Activated T-cell treated with anti-CD3 and anti-CD28 coated beads, Interleukin-2, amount 50 U/mL, for 72 hours (primary cell): ENCODE data around the gene LFNG. TPM values are rescaled to one million over a fixed set of nuclear protein-coding genes. Genes with fewer than 3 reads are reported as not detected.
A peak's percentile ranks its signal among the peaks of the same experiment; 100 is the strongest.
"Not testable (repeated sequence)": the region's sequence is repeated elsewhere in the genome, so short reads cannot be mapped to it uniquely, and the experiment has no call there.

ENCODE experiments used
- ATAC-seq, 2 donors: fragments of 150-1000 bp; cut with Tn5 transposase; replicated peaks in 1 of 2; 2 replicates each; pipeline ENCODE4 v1.10.0; 2021; ENCODE audit warnings: moderate library complexity in 2 of 2, mild to moderate bottlenecking in 1 of 2
- DNase-seq, 2 donors: peaks; one replicate each; pipeline ENCODE4 v3.0.0; 2021 to 2022; ENCODE audit warnings: mixed read lengths in 1 of 2
- H3K27ac Mint-ChIP-seq: one replicate; pipeline ENCODE4 v1.8.0; 2022; ENCODE audit warnings: mild to moderate bottlenecking, moderate library complexity, mixed read lengths
- H3K27me3 Mint-ChIP-seq: one replicate; pipeline ENCODE4 v1.8.0; 2022; ENCODE audit warnings: low read depth, mixed read lengths
- H3K36me3 Mint-ChIP-seq, 2 donors: one replicate each; pipeline ENCODE4 v1.8.0; 2022; ENCODE audit warnings: mixed read lengths in 2 of 2, mild to moderate bottlenecking in 1 of 2; ENCODE audit not compliant: insufficient read depth in 2 of 2
- H3K4me1 Mint-ChIP-seq: one replicate; pipeline ENCODE4 v1.8.0; 2022; ENCODE audit warnings: low read depth, mixed read lengths
- H3K4me3 Mint-ChIP-seq, 2 donors: one replicate each; pipeline ENCODE4 v1.8.0; 2022; ENCODE audit warnings: mild to moderate bottlenecking in 2 of 2, mixed read lengths in 2 of 2, moderate library complexity in 2 of 2
- H3K9me3 Mint-ChIP-seq, 2 donors: one replicate each; pipeline ENCODE4 v1.8.0; 2022; ENCODE audit warnings: mixed read lengths in 2 of 2
- total RNA-seq, 2 donors: library from RNA; stranded (reverse); gene quantifications; one replicate each; pipeline ENCODE4 v1.2.3, GENCODE V29; 2022

Gene LFNG
- total RNA-seq, 2 donors from 2014 or later: 23.0 to 30.0 TPM

DNA sequence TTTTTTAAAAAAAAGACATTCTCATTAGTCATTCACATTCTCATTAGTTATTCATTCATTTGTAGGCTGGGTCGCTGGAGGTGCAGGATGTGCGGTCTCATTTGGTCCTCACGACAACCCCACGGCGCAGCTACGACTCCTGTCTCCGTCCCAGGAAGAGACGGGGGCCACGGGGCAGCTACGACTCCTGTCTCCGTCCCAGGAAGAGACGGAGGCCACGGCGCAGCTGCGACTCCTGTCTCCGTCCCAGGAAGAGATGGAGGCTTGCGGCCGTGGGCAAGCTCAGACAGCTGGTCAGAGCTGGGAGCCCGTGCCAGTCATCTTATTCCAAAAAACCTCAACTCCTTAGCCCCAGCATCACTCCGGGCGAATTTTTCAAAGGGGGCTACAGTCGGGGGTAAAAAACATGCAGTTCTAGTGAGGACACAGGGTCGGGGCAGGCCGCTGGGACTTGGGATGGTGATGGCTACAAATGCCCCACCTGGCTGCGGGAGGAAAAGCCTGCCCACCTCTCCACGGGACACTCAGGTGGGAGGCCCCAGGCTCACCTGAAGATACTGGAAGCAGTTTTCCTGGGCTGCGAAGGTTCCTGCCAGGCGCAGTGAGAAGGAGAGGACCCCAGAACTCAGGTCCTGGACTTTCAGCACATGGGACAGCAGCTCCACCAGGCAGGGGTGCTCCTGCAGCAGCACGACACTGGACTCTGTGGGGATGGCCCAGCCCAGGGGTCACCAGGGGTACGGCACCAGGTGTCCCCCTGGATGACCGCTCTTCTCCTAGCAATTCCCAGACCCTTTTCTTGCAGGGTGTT is 27.4 kb downstream of the LFNG start:
- Mint-ChIP-seq H3K9me3 (no peaks in the 10 kb centered on the region), H3K27ac (no peak overlapping the region), H3K4me3 (no peak overlapping the region), H3K36me3 (peaks cover 4 to 16% of the 10 kb centered on the region in 2 donors), H3K4me1 (peaks cover 12% of the 10 kb centered on the region), H3K27me3 (no peaks in the 10 kb centered on the region)
- no peak for ATAC-seq
- no peak for DNase-seq

DNA sequence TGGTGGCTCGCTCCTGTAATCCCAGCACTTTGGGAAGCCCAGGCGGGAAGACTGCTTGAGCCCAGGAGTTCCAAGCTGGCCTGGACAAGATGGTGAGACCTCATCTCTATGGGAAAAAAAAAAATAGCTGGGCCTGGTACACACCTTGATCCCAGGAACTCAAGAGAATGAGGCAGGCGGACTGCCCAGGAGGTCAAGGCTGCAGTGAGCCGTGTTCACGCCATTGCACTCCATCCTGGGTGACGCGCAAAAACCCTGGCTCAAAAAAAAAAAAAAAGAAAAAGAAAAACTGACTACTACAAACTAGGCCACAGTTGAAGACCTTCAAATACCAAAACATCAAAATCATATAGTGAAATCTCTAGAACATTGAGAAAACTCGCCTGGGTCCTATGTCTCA is 31.8 kb downstream of the LFNG start:
- DNase-seq (no peak), ATAC-seq (no peak)
- Mint-ChIP-seq H3K36me3 (peaks cover 4 to 15% of the 10 kb centered on the region in 2 donors), H3K4me3 (no peak overlapping the region), H3K27me3 (no peaks in the 10 kb centered on the region), H3K4me1 (peaks cover 28% of the 10 kb centered on the region), H3K9me3 (no peaks in the 10 kb centered on the region), H3K27ac (no peak overlapping the region)

DNA sequence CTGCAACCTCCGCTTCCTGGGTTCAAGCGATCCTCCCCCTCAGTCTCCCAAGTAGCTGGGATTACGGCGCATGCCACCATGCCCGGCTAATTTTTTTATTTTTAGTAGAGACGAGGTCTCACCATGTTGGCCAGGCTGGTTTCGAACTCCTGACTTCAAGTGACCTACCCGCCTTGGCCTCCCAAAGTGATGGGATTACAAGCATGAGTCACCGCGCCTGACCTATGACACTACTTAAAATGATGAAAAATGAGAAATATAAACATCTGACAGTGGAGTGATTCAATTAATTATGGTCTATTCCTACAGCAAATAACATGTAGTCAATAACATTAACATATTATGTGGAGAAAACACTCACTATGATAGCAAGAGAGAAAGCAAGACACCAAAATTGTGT is 33.5 kb downstream of the LFNG start:
- H3K27me3 Mint-ChIP-seq: no peaks in the 10 kb centered on the region
- DNase-seq: no peak
- peaks cover 35% of the 10 kb centered on the region for H3K4me1 Mint-ChIP-seq
- H3K4me3 Mint-ChIP-seq: peak overlapping the region; percentile 73 to 91
- H3K27ac Mint-ChIP-seq: peak overlapping the region; percentile 72
- no peaks in the 10 kb centered on the region for H3K9me3 Mint-ChIP-seq
- ATAC-seq: no peak
- H3K36me3 Mint-ChIP-seq: peaks cover 2 to 9% of the 10 kb centered on the region in 2 donors

DNA sequence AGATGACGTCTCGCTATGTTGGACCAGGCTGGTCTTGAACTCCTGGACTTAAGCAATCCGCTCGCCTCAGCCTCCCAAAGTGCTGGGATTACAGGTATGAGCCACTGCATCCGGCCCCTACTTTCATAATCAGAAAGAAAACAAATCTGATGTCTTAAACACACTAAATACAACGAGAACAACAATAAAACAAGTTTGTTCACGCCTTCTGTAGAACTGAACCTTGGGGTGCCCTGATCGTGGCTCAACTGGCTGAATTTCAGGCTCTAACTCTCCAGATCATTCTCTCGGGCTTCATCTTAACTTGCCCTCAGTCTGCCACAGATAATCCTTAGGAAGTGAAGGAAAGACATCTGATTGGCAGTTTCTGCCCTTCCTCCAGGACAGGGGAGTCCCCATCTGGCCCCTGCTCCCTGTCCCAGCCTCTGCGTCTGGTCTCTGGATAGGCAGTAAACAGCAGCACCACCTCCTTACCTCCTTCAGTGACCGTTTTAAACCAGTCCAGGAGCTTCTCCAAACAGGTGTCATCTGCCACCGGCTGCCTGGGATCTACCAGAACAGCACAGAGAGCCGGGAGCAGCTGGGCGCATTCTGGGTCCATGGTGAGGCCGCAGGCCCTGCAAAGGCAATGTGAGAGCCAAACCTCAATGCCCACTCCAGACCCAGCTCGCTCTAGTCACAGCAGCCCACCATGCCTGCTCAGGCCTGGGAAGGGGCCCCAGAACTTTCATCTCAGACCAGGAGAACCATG is 34.4 kb downstream of the LFNG start:
- DNase-seq (no peak), ATAC-seq (no peak)
- H3K27me3 Mint-ChIP-seq: no peaks in the 10 kb centered on the region
- H3K4me1 Mint-ChIP-seq: peaks cover 42% of the 10 kb centered on the region
- H3K9me3 Mint-ChIP-seq: no peaks in the 10 kb centered on the region
- peak overlapping the region; percentile 7 for H3K27ac Mint-ChIP-seq
- peaks cover 2 to 9% of the 10 kb centered on the region in 2 donors for H3K36me3 Mint-ChIP-seq
- peak overlapping the region; percentile 73 to 91 for H3K4me3 Mint-ChIP-seq

DNA sequence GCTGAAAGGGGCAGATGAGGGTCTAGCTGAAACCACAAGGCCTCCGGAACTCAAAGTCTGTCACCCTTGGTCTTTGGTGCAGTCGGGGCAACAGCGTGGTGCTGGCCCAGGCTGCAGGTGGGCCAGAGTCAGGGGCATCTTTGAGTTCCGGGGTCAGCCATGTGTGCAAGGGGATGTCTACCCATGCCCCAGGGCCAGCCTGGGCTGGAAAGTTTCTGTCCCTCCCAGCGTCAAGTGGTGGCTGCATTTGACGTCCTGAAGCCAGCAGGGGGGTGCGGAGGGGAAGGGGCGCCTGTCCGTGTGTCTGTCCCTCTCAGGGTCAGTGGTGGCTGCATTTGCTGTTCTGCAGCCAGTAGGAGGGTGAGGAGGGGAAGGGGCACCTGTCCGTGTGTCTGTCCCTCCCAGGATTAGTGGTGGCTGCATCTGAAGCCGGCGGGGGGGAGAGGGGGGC is 35.1 kb downstream of the LFNG start:
- Mint-ChIP-seq H3K4me3 (peak overlapping the region; percentile 73 to 91), H3K9me3 (no peaks in the 10 kb centered on the region), H3K27ac (peak overlapping the region; percentile 7), H3K36me3 (peaks cover 2 to 9% of the 10 kb centered on the region in 2 donors), H3K4me1 (peaks cover 43% of the 10 kb centered on the region), H3K27me3 (no peaks in the 10 kb centered on the region)
- ATAC-seq: no peak
- DNase-seq: no peak

DNA sequence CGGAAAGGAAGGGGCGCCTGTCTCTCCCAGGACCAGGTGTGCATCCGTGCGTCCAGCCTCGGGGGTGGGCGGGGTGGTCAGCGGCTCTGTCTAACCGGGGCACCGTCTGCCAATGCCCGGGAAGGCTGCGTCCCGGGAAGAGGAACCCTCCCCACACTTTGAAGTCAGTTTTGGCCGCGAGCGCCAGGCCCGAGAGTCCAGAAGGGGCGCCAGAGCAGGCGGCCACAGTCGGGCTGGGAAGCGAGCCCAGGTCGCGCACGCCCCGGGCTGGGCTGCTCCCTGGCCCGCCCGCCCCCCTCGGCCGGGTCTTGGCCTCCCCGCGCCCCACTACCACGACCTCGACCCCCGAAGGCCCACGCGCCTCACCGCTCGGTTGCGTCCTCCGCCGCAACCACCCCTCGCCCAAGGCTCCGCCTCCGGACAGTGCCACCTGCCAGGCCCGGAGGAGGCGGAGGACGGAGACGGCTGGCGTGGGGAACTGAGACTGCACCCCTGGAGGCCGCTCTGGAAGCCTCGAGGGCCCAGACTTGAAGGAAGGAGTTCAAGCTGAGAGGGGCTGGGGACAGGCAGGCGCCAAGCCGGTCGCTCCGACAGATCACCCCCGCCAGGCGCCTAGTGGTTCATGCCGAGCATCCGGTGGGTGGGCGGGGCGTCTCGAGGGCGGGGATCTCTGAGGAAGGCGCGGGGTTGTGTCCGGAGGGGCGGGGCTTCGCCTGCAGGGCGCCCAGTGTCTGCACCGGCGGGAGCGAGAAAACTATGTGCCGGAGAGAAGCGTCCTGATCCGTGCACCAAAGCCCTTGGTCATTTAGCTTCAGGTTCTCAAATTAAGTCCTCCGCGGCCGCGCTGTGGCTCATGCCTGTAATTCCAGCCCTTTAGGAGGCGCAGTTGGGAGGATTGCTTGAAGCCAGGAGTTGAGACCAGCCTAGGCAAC is 35.8 kb downstream of the LFNG start, which contains the start of gene BRAT1:
Gene BRAT1 (minus strand): TSS at position 404 of the 932 bp plus-strand sequence. CDS start 1,093 bp downstream, outside the sequence.
- no peaks in the 10 kb centered on the region for H3K27me3 Mint-ChIP-seq
- ATAC-seq: peak; percentile 85 to 86
- peaks cover 1 to 8% of the 10 kb centered on the region in 2 donors for H3K36me3 Mint-ChIP-seq
- peak; percentile 95 to 97 for DNase-seq
- H3K9me3 Mint-ChIP-seq: no peaks in the 10 kb centered on the region
- H3K4me1 Mint-ChIP-seq: peaks cover 46% of the 10 kb centered on the region
- peak within 1 kb of the TSS; percentile 73 to 91 for H3K4me3 Mint-ChIP-seq
- peak within 1 kb of the TSS; percentile 90 for H3K27ac Mint-ChIP-seq

DNA sequence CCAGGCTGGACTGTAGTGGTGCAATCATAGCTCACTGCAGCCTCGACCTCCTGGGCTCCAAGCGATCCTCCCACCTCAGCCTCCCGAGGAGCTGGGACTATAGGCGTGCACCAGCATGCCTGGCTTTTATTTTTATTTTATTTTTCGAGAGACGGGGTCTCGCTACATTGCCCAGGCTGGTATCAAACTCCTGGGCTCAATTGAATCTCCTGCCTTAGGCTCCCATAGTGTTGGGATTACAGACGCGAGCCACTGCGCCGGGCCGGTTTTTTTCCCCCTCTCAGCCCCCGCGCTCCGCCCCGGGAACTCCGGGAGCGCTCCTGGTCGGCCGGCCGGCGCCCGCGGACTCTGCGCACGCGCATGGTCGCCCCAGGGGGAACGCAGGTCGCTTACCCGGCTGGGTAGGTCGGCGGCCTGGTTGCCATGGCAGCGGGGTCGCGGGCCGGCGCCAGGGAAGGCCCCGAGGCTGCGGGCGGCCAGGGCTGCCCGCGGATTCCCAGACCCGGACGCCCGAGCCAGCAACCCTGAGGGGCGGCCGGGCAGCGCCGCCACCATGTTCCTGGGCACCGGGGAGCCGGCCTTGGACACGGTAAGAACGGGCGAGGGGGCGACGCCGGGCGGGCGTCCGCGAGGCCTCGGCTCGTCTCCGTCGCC is 39.2 kb downstream of the LFNG start, which contains the start of gene IQCE:
Gene IQCE (plus strand): TSS at position 351 of the 654 bp plus-strand sequence. CDS start 203 bp downstream, at position 554.
- DNase-seq (peak; percentile 95 to 98), ATAC-seq (peak; percentile 68 to 70)
- Mint-ChIP-seq H3K27ac (peak within 1 kb of the TSS; percentile 70), H3K27me3 (no peaks in the 10 kb centered on the region), H3K9me3 (no peaks in the 10 kb centered on the region), H3K4me3 (peak within 1 kb of the TSS; percentile 81 to 86), H3K36me3 (no peaks in the 10 kb centered on the region), H3K4me1 (peaks cover 27% of the 10 kb centered on the region)

DNA sequence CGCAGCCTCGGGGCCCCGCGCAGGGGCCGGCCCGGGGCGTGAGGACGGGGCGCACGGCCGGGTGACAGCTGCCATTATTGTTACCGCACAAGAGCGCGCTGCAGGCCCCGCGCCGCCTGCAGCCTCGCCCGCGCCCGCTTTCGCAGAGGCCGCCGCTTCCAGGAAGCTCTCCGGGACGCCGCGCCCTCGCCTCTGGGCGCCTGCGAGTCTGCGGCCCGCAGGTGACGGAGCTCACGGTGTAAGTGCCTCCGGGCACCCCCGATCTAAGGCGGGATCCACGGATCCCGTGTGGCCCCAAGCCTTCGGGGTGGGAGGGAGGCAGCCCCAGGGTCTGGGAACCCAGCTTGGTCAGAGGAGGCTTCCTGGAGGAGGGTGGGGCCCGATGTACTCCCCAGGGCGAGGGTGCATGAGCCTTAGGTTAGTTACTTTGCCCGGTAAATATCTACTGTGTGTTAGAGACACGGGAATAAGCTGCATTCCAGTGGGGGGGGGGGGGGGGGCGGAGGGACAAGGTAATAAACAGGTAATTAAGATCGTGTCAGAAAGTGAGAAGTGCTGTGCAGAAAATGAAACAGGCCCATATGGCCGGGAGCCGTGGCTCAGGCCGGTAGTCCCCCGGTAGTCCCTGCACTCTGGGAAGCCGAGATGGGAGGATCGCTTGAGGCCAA is 39.8 kb downstream of the LFNG start:
- Mint-ChIP-seq H3K36me3 (no peaks in the 10 kb centered on the region), H3K4me3 (peak overlapping the region; percentile 81 to 86), H3K27ac (peak overlapping the region; percentile 70), H3K9me3 (no peaks in the 10 kb centered on the region), H3K4me1 (peaks cover 20% of the 10 kb centered on the region), H3K27me3 (no peaks in the 10 kb centered on the region)
- DNase-seq (peak; percentile 52 to 57), ATAC-seq (peak; percentile 8 to 20)

DNA sequence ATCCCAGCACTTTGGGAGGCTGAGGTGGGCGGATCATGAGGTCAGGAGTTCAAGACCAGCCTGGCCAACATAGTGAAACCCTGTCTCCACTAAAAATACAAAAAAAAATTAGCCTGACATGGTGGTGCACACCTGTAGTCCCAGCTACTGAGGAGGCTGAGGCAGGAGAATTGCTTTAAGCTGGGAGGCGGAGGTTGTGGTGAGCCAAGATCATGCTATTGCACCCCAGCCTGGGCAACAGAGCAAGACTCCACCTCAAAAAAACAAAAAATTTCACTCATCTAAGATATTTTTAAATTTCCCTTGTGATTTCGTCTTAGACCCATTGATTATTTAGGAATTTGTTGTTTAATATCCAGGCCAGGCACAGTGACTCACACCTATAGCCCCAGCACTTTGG is 44.4 kb downstream of the LFNG start:
- H3K4me1 Mint-ChIP-seq: peaks cover 11% of the 10 kb centered on the region
- not testable (repeated sequence) for H3K27me3 Mint-ChIP-seq, H3K9me3 Mint-ChIP-seq, H3K4me3 Mint-ChIP-seq, H3K36me3 Mint-ChIP-seq, H3K27ac Mint-ChIP-seq, ATAC-seq, DNase-seq

DNA sequence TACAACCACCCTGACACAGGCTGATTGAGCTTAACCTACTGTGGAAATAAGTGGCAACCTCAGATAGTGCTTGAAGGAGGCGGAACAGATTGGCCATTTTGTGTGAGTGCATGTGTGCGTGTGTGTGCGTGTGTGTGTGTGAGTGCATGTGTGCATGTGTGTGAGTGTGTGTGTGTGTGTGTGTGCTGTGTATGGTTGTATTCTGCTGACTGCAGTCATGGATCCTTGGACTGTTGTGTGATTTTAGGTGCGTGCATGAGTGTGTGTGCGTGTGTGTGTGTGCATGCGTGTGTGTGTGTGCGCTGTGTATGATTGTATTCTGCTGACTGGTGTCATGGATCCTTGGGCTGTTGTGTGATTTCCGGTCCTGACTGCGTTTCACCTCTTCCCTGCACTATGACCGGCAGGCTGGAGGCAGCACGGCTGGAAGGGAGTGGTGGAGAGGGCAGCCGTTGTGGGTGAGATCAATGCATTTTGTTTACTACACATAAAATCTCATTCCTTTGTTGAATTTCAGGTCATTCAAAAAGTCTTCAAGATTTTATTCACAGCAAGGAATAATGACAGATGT is 45.5 kb downstream of the LFNG start:
- H3K36me3 Mint-ChIP-seq: no peaks in the 10 kb centered on the region
- no peak overlapping the region for H3K27ac Mint-ChIP-seq
- no peaks in the 10 kb centered on the region for H3K9me3 Mint-ChIP-seq
- no peak for ATAC-seq
- H3K4me3 Mint-ChIP-seq: no peak overlapping the region
- H3K4me1 Mint-ChIP-seq: peaks cover 7% of the 10 kb centered on the region
- DNase-seq: no peak
- H3K27me3 Mint-ChIP-seq: no peaks in the 10 kb centered on the region

DNA sequence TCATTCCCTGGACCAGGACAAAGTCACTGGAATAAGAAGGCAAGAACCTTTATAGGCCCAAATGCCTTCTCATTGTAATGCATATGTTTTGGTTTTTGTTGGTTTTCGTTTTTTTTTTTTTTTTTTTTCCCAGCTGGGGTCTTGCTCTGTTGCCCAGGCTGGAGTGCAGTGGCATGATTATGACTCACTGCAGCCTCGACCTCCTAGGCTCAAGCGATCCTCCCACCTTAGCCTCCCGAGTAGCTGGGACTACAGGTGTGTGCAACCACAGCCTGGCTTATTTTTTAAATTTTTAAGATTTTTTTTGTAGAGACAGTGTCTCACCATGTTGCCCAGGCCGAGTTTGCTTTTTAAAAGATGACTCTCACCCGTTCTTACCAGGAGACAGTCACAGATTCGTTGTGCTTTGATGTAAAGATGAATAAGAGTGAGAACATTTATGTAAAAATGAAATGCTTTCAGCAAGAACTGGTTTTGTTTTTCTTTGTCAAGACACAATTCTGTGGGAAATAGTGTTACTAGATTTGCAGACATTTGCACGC is 46.8 kb downstream of the LFNG start:
- Mint-ChIP-seq H3K36me3 (no peaks in the 10 kb centered on the region), H3K27ac (peak overlapping the region; percentile 63), H3K27me3 (no peaks in the 10 kb centered on the region), H3K4me3 (peak overlapping the region in 1 of 2 donors; percentile 72), H3K9me3 (no peaks in the 10 kb centered on the region), H3K4me1 (peaks cover 5% of the 10 kb centered on the region)
- peak; percentile 59 to 77 for ATAC-seq
- no peak for DNase-seq
